HL-60 (cell line): ENCODE data around the gene ITSN1.

Experiments used
- CTCF ChIP-seq: IDR thresholded peaks from one replicate; pipeline ENCODE4 v1.5.1; 2011; ENCODE audit warnings: low read length, control low read depth, inconsistent platforms; ENCODE audit not compliant: insufficient read depth
- GABPA ChIP-seq: IDR thresholded peaks from 2 replicates; pipeline ENCODE4 v1.6.1; 2012; ENCODE audit warnings: low read depth
- POLR2AphosphoS5 ChIP-seq: IDR thresholded peaks from 2 replicates; pipeline ENCODE4 v1.6.1; 2012; ENCODE audit warnings: low read depth
- SPI1 ChIP-seq: IDR thresholded peaks from 2 replicates; pipeline ENCODE4 v1.6.1; 2012; ENCODE audit warnings: low read depth, mild to moderate bottlenecking, borderline replicate concordance
- TF ChIP-seq, protein P1 (sequence below): IDR thresholded peaks from 2 replicates; pipeline ENCODE4 v1.6.1; 2012; ENCODE audit warnings: low read depth; ENCODE audit not compliant: insufficient replicate concordance

- no peak for TF ChIP-seq CTCF
- no peak for TF ChIP-seq POLR2AphosphoS5
- TF ChIP-seq GABPA: no peak
- TF ChIP-seq, protein P1, sequence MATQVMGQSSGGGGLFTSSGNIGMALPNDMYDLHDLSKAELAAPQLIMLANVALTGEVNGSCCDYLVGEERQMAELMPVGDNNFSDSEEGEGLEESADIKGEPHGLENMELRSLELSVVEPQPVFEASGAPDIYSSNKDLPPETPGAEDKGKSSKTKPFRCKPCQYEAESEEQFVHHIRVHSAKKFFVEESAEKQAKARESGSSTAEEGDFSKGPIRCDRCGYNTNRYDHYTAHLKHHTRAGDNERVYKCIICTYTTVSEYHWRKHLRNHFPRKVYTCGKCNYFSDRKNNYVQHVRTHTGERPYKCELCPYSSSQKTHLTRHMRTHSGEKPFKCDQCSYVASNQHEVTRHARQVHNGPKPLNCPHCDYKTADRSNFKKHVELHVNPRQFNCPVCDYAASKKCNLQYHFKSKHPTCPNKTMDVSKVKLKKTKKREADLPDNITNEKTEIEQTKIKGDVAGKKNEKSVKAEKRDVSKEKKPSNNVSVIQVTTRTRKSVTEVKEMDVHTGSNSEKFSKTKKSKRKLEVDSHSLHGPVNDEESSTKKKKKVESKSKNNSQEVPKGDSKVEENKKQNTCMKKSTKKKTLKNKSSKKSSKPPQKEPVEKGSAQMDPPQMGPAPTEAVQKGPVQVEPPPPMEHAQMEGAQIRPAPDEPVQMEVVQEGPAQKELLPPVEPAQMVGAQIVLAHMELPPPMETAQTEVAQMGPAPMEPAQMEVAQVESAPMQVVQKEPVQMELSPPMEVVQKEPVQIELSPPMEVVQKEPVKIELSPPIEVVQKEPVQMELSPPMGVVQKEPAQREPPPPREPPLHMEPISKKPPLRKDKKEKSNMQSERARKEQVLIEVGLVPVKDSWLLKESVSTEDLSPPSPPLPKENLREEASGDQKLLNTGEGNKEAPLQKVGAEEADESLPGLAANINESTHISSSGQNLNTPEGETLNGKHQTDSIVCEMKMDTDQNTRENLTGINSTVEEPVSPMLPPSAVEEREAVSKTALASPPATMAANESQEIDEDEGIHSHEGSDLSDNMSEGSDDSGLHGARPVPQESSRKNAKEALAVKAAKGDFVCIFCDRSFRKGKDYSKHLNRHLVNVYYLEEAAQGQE: no peak
- TF ChIP-seq SPI1: no peak
Measured at GRCh38 chr21:33690874-33691273, 48.6 kb downstream of the ITSN1 start.
